SU-DHL-6 (cell line): ENCODE results near the gene FCHSD2.

Source experiments
- EZH2phosphoT487 ChIP-seq: fragments of 200-600 bp; sonication (generic), shearing (Covaris generic); conservative IDR thresholded peaks from 2 replicates; pipeline ENCODE4 v1.6.1; 2018; ENCODE audit warnings: mild to moderate bottlenecking, antibody characterized with exemption, low read length, moderate library complexity, mixed read lengths
- TF ChIP-seq, protein P1 (sequence below): fragments of 200-600 bp; sonication (generic); IDR thresholded peaks from one replicate; pipeline ENCODE4 v1.5.1; 2017; ENCODE audit warnings: antibody characterized with exemption, mild to moderate bottlenecking, low read length, moderate library complexity; ENCODE audit not compliant: insufficient read depth, poor library complexity, severe bottlenecking

DNA sequence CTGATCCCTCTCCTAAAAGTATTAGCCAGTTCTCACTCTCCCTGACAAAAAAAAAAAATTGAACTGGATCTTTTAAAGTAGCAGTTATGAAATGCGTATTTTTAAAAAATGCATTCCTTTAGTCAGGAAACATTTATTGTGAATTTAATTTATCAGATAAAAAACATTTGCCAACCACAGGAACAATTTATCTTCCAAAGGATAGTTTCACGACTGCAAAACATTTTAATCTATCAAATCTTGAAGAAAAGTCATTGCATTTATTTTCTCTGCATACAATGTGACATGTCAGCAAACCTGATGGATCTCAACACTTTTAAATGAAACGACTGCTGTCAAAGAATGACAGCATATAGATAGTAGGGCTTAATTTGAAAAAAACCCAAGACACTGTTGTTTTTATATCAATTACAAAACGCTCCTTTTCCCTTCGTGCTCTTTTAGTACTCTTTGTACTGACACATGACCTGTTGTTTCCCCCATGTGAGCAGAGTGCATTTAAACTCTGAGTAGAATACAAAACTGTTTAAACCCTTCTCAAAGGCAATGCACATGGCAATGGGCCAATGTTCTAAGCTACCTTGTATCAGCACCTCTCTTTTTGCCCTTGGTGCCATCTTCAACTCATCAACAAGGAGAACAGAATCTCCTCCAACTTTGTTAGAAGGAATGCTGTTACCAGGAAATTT, 220.9 kb downstream of the FCHSD2 start:
- TF ChIP-seq, protein P1, sequence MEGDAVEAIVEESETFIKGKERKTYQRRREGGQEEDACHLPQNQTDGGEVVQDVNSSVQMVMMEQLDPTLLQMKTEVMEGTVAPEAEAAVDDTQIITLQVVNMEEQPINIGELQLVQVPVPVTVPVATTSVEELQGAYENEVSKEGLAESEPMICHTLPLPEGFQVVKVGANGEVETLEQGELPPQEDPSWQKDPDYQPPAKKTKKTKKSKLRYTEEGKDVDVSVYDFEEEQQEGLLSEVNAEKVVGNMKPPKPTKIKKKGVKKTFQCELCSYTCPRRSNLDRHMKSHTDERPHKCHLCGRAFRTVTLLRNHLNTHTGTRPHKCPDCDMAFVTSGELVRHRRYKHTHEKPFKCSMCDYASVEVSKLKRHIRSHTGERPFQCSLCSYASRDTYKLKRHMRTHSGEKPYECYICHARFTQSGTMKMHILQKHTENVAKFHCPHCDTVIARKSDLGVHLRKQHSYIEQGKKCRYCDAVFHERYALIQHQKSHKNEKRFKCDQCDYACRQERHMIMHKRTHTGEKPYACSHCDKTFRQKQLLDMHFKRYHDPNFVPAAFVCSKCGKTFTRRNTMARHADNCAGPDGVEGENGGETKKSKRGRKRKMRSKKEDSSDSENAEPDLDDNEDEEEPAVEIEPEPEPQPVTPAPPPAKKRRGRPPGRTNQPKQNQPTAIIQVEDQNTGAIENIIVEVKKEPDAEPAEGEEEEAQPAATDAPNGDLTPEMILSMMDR, result no peak
- no peak for TF ChIP-seq EZH2phosphoT487
